HepG2 (cell line): ENCODE data around the gene YBX2. TPM values are rescaled to one million over a fixed set of nuclear protein-coding genes. Genes with fewer than 3 reads are reported as not detected.

Experiments used
- DRAP1 ChIP-seq: IDR thresholded peaks from 2 replicates; pipeline ENCODE4 v1.6.1; 2016; ENCODE audit warnings: missing genetic modification reagents, missing compliant biosample characterization
- HINFP ChIP-seq: sonication (generic); formaldehyde crosslinking; IDR thresholded peaks from 2 replicates; pipeline ENCODE4 v1.4.0; 2020; ENCODE audit warnings: low read depth, mild to moderate bottlenecking, missing genetic modification reagents
- HMGXB4 ChIP-seq, 2 experiments: sonication (generic) in 1 of 2; formaldehyde crosslinking in 1 of 2; IDR thresholded peaks; 2 replicates each; pipeline versions ENCODE4 v1.4.0 to v1.6.1; 2018 to 2020; ENCODE audit warnings: missing genetic modification reagents in 2 of 2, borderline replicate concordance in 1 of 2, low read depth in 1 of 2, mild to moderate bottlenecking in 1 of 2, missing biosample characterization in 1 of 2
- IKZF4 ChIP-seq: sonication (generic); formaldehyde crosslinking; IDR thresholded peaks from 2 replicates; pipeline ENCODE4 v1.5.1; 2020; ENCODE audit warnings: borderline replicate concordance, mild to moderate bottlenecking, low read depth, missing genetic modification reagents; ENCODE audit errors: not compliant biosample characterization
- PAXIP1 ChIP-seq: sonication (generic); formaldehyde crosslinking; conservative IDR thresholded peaks from 2 replicates; pipeline ENCODE4 v1.4.0; 2020; ENCODE audit warnings: mild to moderate bottlenecking, missing genetic modification reagents, moderate library complexity
- SP2 ChIP-seq: sonication (generic); formaldehyde crosslinking; IDR thresholded peaks from 2 replicates; pipeline ENCODE4 v1.5.1; 2020; ENCODE audit warnings: mild to moderate bottlenecking, missing genetic modification reagents
- TFDP2 ChIP-seq: sonication (generic); formaldehyde crosslinking; IDR thresholded peaks from 2 replicates; pipeline ENCODE4 v1.4.0; 2020; ENCODE audit warnings: missing genetic modification reagents
- UBTF ChIP-seq: sonication (generic); formaldehyde crosslinking; IDR thresholded peaks from 2 replicates; pipeline ENCODE4 v1.4.0; 2020; ENCODE audit warnings: mild to moderate bottlenecking, missing genetic modification reagents
- ZBTB49 ChIP-seq: sonication (generic); formaldehyde crosslinking; IDR thresholded peaks from 2 replicates; pipeline ENCODE4 v1.4.0; 2020; ENCODE audit warnings: missing genetic modification reagents, borderline replicate concordance
- ZNF580 ChIP-seq: IDR thresholded peaks from 2 replicates; pipeline ENCODE4 v1.6.1; 2016; ENCODE audit warnings: low read depth, borderline replicate concordance
- ZNF615 ChIP-seq: sonication (generic); formaldehyde crosslinking; IDR thresholded peaks from 2 replicates; pipeline ENCODE4 v1.5.0; 2020; ENCODE audit warnings: mild to moderate bottlenecking, missing genetic modification reagents, borderline replicate concordance
- ZNF724P ChIP-seq: sonication (generic); formaldehyde crosslinking; IDR thresholded peaks from 2 replicates; pipeline ENCODE4 v1.8.0; 2022; ENCODE audit warnings: missing genetic modification reagents, borderline replicate concordance
- polyA plus RNA-seq, 8 experiments: library from polyadenylated mRNA; depleted of rRNA in 3 of 8; stranded (reverse) in 7 of 8; unstranded in 1 of 8; fragments of >200 nt; fragmentation: Illumina TruSeq in 4 of 8; extraction: Trizol in 4 of 8; gene quantifications; 2 replicates each; pipeline versions ENCODE4 v1.2.1 to v1.2.3, GENCODE V29; 2011 to 2016; ENCODE audit warnings: low read depth in 4 of 8, missing spikeins in 1 of 8, mixed read lengths in 1 of 8; ENCODE audit not compliant: insufficient read depth in 1 of 8
- total RNA-seq, 5 experiments: library from RNA; depleted of rRNA; stranded (reverse); fragments of >200 nt; fragmentation: Illumina TruSeq; extraction: Trizol; gene quantifications; 2 replicates each; pipeline ENCODE4 v1.2.3, GENCODE V29; 2016; ENCODE audit warnings: low read depth in 1 of 5

The YBX2 gene
- total and polyA plus RNA-seq, 2 of the 13 experiments (the other 11 are each of a cell fraction or from before 2014, with no cell fraction given) = 0.12 to 0.22 TPM

- TF ChIP-seq DRAP1 (CRISPR knock-in tag) = peak; percentile 83
- TF ChIP-seq TFDP2 (CRISPR knock-in tag) = peak; percentile 83
- peak; percentile 80 for TF ChIP-seq UBTF (CRISPR knock-in tag)
- peak; percentile 47 for TF ChIP-seq IKZF4
- peak; percentile 79; the same call in 1 of the 2 replicates for TF ChIP-seq ZNF580 (CRISPR knock-in tag)
- TF ChIP-seq HMGXB4 (CRISPR knock-in tag; IDR thresholded peaks at IDR 0.05; ENCODE audit: borderline replicate concordance in 1 of 2, low read depth in 1 of 2) = peak; percentile 56 to 74; a peak in 3 of 4 replicates
- peak; percentile 57 for TF ChIP-seq PAXIP1 (CRISPR knock-in tag)
- TF ChIP-seq HINFP (CRISPR knock-in tag) = peak; percentile 100
- 0 out of 2 replicates have a peak, but pooled peaks have one; percentile 32 for TF ChIP-seq SP2
- TF ChIP-seq ZNF724P (CRISPR knock-in tag) = no peak
- no peak for TF ChIP-seq ZNF615 (CRISPR knock-in tag)
- no peak for TF ChIP-seq ZBTB49
These were observed 35.0 kb upstream of the YBX2 start (continued) for GRCh38 chr17:7329374-7329996.
